HL-60 (cell line): Measurements from ENCODE around the gene SERPINI1.

ENCODE experiments used
- DNase-seq, 2 experiments: peaks; one replicate each; pipeline ENCODE4 v3.0.0-alpha.2; 2010 to 2020; ENCODE audit warnings: low read depth in 1 of 2, low spot score in 1 of 2
- H3K27ac ChIP-seq: fragments of 250-450 bp; sonication (Bioruptor Pico); replicated peaks from 2 replicates; pipeline ENCODE4 v1.5.1; 2020; ENCODE audit warnings: mild to moderate bottlenecking, moderate library complexity
- H3K27me3 ChIP-seq: fragments of 250-450 bp; sonication (Bioruptor Pico); 2 replicates; pipeline ENCODE4 v1.5.1; 2021; ENCODE audit warnings: mild to moderate bottlenecking, moderate library complexity; ENCODE audit not compliant: insufficient read depth, poor library complexity, severe bottlenecking
- H3K4me3 ChIP-seq: replicated peaks from 2 replicates; pipeline ENCODE4 v1.5.1; 2011; ENCODE audit warnings: mild to moderate bottlenecking, control low read depth, low read length; ENCODE audit not compliant: insufficient read depth
- GABPA ChIP-seq: IDR thresholded peaks from 2 replicates; pipeline ENCODE4 v1.6.1; 2012; ENCODE audit warnings: low read depth
- POLR2AphosphoS5 ChIP-seq: IDR thresholded peaks from 2 replicates; pipeline ENCODE4 v1.6.1; 2012; ENCODE audit warnings: low read depth
- SPI1 ChIP-seq: IDR thresholded peaks from 2 replicates; pipeline ENCODE4 v1.6.1; 2012; ENCODE audit warnings: low read depth, mild to moderate bottlenecking, borderline replicate concordance
- TF ChIP-seq, protein P1 (sequence below): IDR thresholded peaks from one replicate; pipeline ENCODE4 v1.5.1; 2011; ENCODE audit warnings: low read length, control low read depth, inconsistent platforms; ENCODE audit not compliant: insufficient read depth
- TF ChIP-seq, protein P2 (sequence below): IDR thresholded peaks from 2 replicates; pipeline ENCODE4 v1.6.1; 2012; ENCODE audit warnings: low read depth; ENCODE audit not compliant: insufficient replicate concordance

The SERPINI1 gene

GRCh38 chr3:167761302-167761701, 25.8 kb downstream of the SERPINI1 start:
- TF ChIP-seq POLR2AphosphoS5 (no peak), SPI1 (no peak)
- H3K4me3 ChIP-seq = no peak overlapping the region
- DNase-seq = no peak
- no peak overlapping the region for H3K27ac ChIP-seq
- no peaks in the 10 kb centered on the region for H3K27me3 ChIP-seq

DNA sequence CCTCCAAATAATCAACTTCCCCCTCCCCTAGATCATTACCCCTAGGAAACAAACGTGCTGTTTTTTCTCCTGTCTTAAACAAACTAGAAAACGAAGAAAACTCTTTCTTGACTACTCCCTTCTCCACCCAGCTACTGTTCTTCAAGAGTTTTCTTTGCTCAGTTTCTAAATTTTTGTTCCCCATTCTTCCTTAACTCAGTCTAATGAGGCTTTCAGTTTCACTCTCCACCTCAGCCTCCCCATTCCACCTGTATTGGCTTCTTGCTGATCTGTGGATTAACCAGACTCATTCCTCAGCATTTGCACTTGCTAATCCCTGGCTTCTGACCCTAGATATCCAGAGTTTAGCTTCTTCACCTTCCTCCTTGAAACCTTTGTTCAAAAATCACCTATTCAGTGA, 26.8 kb downstream of the SERPINI1 start:
- DNase-seq = no peak
- TF ChIP-seq, protein P1, sequence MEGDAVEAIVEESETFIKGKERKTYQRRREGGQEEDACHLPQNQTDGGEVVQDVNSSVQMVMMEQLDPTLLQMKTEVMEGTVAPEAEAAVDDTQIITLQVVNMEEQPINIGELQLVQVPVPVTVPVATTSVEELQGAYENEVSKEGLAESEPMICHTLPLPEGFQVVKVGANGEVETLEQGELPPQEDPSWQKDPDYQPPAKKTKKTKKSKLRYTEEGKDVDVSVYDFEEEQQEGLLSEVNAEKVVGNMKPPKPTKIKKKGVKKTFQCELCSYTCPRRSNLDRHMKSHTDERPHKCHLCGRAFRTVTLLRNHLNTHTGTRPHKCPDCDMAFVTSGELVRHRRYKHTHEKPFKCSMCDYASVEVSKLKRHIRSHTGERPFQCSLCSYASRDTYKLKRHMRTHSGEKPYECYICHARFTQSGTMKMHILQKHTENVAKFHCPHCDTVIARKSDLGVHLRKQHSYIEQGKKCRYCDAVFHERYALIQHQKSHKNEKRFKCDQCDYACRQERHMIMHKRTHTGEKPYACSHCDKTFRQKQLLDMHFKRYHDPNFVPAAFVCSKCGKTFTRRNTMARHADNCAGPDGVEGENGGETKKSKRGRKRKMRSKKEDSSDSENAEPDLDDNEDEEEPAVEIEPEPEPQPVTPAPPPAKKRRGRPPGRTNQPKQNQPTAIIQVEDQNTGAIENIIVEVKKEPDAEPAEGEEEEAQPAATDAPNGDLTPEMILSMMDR = no peak
- TF ChIP-seq GABPA = no peak
- TF ChIP-seq SPI1 = no peak
- no peak for TF ChIP-seq POLR2AphosphoS5
- TF ChIP-seq, protein P2, sequence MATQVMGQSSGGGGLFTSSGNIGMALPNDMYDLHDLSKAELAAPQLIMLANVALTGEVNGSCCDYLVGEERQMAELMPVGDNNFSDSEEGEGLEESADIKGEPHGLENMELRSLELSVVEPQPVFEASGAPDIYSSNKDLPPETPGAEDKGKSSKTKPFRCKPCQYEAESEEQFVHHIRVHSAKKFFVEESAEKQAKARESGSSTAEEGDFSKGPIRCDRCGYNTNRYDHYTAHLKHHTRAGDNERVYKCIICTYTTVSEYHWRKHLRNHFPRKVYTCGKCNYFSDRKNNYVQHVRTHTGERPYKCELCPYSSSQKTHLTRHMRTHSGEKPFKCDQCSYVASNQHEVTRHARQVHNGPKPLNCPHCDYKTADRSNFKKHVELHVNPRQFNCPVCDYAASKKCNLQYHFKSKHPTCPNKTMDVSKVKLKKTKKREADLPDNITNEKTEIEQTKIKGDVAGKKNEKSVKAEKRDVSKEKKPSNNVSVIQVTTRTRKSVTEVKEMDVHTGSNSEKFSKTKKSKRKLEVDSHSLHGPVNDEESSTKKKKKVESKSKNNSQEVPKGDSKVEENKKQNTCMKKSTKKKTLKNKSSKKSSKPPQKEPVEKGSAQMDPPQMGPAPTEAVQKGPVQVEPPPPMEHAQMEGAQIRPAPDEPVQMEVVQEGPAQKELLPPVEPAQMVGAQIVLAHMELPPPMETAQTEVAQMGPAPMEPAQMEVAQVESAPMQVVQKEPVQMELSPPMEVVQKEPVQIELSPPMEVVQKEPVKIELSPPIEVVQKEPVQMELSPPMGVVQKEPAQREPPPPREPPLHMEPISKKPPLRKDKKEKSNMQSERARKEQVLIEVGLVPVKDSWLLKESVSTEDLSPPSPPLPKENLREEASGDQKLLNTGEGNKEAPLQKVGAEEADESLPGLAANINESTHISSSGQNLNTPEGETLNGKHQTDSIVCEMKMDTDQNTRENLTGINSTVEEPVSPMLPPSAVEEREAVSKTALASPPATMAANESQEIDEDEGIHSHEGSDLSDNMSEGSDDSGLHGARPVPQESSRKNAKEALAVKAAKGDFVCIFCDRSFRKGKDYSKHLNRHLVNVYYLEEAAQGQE = no peak
- Histone ChIP-seq H3K27me3 (no peaks in the 10 kb centered on the region), H3K27ac (no peak overlapping the region), H3K4me3 (no peak overlapping the region)

- Histone ChIP-seq H3K27ac (no peak overlapping the region), H3K27me3 (no peaks in the 10 kb centered on the region), H3K4me3 (no peak overlapping the region)
- DNase-seq = no peak
- TF ChIP-seq, protein P2 = no peak
- TF ChIP-seq SPI1 (no peak), POLR2AphosphoS5 (no peak), GABPA (no peak)
- TF ChIP-seq, protein P1 = no peak
Observed at GRCh38 chr3:167772992-167773391, 37.5 kb downstream of the SERPINI1 start.

- no peaks in the 10 kb centered on the region for H3K27me3 ChIP-seq
- H3K4me3 ChIP-seq = no peak overlapping the region
- H3K27ac ChIP-seq = no peak overlapping the region
- no peak for DNase-seq
- TF ChIP-seq POLR2AphosphoS5 (no peak), SPI1 (no peak), GABPA (no peak)
- TF ChIP-seq, protein P2 = no peak
- TF ChIP-seq, protein P1 = no peak
Observed at GRCh38 chr3:167773584-167773983, 38.1 kb downstream of the SERPINI1 start.
